Measurements from ENCODE around the gene TMCC2. TPM values are rescaled to one million over a fixed set of nuclear protein-coding genes. Genes with fewer than 3 reads are reported as not detected.

TMCC2 gene
- polyA plus RNA-seq, 1 experiment: 3.4 TPM

DNA sequence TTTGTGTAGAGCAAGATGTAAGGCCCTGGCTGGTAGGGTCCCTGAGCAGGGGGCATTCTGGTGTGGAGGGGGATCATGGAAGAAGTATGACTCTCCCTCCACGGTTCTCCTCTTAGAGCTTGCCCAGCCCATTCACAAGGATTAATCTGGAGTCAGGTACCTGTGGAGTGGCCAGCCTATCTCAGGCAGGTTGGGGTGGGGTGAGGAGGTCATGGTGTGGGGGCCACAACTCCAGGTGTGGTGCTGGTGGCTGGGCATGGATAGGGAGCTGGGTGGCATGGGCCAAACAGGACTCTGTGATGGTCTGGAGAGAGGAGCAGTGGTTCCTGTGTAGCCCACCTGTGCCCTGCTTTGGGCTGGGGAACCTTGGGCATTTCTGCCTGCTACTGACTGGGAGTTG lies 32.3 kb downstream of the TMCC2 start:
- Histone ChIP-seq H3K36me3 (ENCODE audit: control insufficient read depth, insufficient read depth, low read length) (no peaks in the 10 kb centered on the region), H3K4me3 (ENCODE audit: low read depth, low read length) (no peak overlapping the region), H3K27me3 (ENCODE audit: control insufficient read depth, insufficient read depth, low read length) (no peaks in the 10 kb centered on the region)
- TF ChIP-seq, protein P1, sequence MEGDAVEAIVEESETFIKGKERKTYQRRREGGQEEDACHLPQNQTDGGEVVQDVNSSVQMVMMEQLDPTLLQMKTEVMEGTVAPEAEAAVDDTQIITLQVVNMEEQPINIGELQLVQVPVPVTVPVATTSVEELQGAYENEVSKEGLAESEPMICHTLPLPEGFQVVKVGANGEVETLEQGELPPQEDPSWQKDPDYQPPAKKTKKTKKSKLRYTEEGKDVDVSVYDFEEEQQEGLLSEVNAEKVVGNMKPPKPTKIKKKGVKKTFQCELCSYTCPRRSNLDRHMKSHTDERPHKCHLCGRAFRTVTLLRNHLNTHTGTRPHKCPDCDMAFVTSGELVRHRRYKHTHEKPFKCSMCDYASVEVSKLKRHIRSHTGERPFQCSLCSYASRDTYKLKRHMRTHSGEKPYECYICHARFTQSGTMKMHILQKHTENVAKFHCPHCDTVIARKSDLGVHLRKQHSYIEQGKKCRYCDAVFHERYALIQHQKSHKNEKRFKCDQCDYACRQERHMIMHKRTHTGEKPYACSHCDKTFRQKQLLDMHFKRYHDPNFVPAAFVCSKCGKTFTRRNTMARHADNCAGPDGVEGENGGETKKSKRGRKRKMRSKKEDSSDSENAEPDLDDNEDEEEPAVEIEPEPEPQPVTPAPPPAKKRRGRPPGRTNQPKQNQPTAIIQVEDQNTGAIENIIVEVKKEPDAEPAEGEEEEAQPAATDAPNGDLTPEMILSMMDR (IDR thresholded peaks at IDR 0.05; ENCODE audit: insufficient read depth, low read depth, low read length): no peak
- no peak for DNase-seq (ENCODE audit: low read depth)
- ChIA-PET CTCF (interaction anchor here (0.7 to 10.8 kb wide), 9 partner anchors 13 to 453 kb away, joined by 3 to 139 read pairs (median 16); partner anchors contain the start of gene TMCC2), POLR2A (no interaction called here)

GRCh38 chr1:205260948-205261732 lies 33.4 kb downstream of the TMCC2 start:
- no peak for DNase-seq (ENCODE audit: low read depth)
- H3K4me3 ChIP-seq (ENCODE audit: low read depth, low read length): no peak overlapping the region
- H3K36me3 ChIP-seq (ENCODE audit: control insufficient read depth, insufficient read depth, low read length): no peaks in the 10 kb centered on the region
- ChIA-PET POLR2A (no interaction called here), CTCF (interaction anchor here (0.5 to 10.8 kb wide), 13 partner anchors 12 to 768 kb away, joined by 3 to 139 read pairs (median 5); partner anchors contain the start of gene TMCC2)
- TF ChIP-seq, protein P1 (IDR thresholded peaks at IDR 0.05; ENCODE audit: insufficient read depth, low read depth, low read length): no peak
- H3K27me3 ChIP-seq (ENCODE audit: control insufficient read depth, insufficient read depth, low read length): no peaks in the 10 kb centered on the region

DNA sequence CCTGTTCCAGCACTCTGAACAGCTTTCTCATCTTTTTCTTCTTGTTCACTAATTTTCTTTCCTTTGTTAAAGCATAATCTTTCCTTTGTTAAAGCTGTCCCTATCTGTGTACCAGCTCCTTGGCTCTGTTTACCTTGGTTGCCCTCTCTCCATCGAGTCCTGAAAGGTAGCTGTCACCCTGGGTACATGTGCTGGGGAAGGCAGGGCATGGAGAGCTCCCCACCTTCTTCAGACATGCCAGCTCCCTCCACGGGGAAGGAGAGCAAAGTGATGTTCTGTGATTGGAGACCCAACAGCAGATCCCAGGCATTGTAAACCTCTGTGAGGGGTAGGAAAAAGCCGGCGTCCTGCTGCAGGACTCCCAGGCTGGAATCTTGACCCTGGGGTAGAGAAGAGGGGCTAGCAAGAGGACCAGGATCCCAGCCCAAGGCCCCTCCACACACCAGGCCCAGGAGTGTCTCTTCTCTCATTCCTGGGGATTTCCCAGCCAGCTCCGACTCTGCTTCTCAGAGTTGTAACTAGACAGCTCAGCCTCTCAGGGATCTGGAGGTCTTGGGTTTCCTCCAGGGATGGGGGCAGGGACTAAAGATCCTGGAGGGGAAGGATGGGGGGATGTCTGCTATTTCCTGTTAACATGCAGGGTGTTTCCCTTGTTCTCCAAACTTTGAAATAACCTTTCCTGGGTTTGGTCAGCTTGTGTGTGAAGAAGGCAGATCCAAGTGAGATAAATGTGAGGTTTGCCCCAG lies 34.4 kb downstream of the TMCC2 start:
- TF ChIP-seq, protein P1 (IDR thresholded peaks at IDR 0.05; ENCODE audit: insufficient read depth, low read depth, low read length): no peak
- ChIA-PET CTCF (interaction anchor here (0.7 to 9.5 kb wide), 13 partner anchors 11 to 769 kb away, joined by 3 to 106 read pairs (median 5); partner anchors contain the start of gene TMCC2), POLR2A (interaction anchor here (0.6 to 1.0 kb wide), 2 partner anchors 33 to 87 kb away, joined by 3 to 4 read pairs; no protein-coding TSS in a partner anchor)
- DNase-seq (ENCODE audit: low read depth): no peak
- Histone ChIP-seq H3K36me3 (ENCODE audit: control insufficient read depth, insufficient read depth, low read length) (no peaks in the 10 kb centered on the region), H3K27me3 (ENCODE audit: control insufficient read depth, insufficient read depth, low read length) (no peaks in the 10 kb centered on the region), H3K4me3 (ENCODE audit: low read depth, low read length) (no peak overlapping the region)

DNA sequence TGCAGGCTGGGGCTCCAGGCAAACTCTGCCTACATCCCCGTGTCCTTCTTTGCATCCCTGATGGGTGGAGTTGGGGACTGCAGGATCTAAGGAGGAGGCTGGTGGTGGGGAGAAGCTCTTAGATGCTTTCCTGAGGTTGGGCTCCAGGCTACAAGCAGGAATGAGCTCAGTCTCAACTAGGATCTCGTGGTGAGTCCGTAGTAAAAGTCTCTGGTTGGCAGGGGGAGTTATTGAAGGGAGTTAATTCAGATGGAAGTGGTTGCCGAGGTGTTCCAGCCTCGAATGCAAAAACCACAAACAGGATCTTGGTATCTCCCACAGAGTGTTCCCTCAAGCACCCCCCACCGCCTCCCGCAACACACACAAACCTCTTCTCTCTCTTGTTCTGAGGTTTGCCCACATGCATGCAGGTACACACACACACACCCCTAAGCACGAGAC lies 35.0 kb downstream of the TMCC2 start:
- Histone ChIP-seq H3K27me3 (ENCODE audit: control insufficient read depth, insufficient read depth, low read length) (no peaks in the 10 kb centered on the region), H3K36me3 (ENCODE audit: control insufficient read depth, insufficient read depth, low read length) (no peaks in the 10 kb centered on the region), H3K4me3 (ENCODE audit: low read depth, low read length) (no peak overlapping the region)
- ChIA-PET CTCF (interaction anchor here (0.9 to 9.5 kb wide), 9 partner anchors 10 to 274 kb away, joined by 3 to 106 read pairs (median 6); partner anchors contain the start of gene TMCC2), POLR2A (interaction anchor here (0.6 to 1.0 kb wide), 2 partner anchors 34 to 86 kb away, joined by 3 to 4 read pairs; no protein-coding TSS in a partner anchor)
- TF ChIP-seq, protein P1 (IDR thresholded peaks at IDR 0.05; ENCODE audit: insufficient read depth, low read depth, low read length): no peak
- no peak for DNase-seq (ENCODE audit: low read depth)
